HG02759 (cell line): ENCODE data around the gene CACNB4.
A peak's percentile ranks its signal among the peaks of the same experiment; 100 is the strongest.
"Not testable (repeated sequence)": the region's sequence is repeated elsewhere in the genome, so short reads cannot be mapped to it uniquely, and the experiment has no call there.

Experiments
- ATAC-seq: cut with Tn5 transposase; IDR thresholded peaks from one replicate; pipeline ENCODE4 v1.9.1; 2021; ENCODE audit warnings: mild to moderate bottlenecking, moderate library complexity; ENCODE audit not compliant: unreplicated experiment

The CACNB4 gene

DNA sequence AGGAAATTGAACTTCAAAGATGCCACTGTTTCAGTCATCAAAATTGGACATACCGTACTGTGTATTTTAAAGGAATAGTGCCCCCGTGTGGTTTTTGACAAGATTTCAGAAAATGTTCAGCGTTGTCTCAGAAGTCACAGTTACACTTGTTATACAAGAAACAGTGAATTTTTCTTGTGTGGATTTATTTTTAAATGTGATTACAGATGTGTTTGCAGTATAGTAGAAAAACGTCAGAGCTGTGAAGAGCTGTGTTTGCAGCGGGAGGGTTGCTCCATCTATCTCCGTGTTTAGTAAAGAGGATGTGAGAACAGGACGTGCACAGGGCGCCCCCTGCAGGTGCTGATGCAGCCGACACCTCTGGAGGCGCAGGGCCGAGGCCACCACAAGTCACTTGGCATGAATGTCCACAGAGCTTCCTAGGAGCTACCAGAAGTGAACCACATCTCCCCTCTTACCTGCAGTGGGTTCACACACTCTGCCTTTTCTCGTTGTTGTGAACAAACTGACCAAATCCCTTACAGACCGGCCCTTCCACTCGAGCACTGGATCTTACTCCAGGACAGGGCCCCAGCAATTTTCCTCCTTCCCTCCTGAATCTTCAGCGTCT, 73.1 kb downstream of the CACNB4 start:
- peak; percentile 89 for ATAC-seq

DNA sequence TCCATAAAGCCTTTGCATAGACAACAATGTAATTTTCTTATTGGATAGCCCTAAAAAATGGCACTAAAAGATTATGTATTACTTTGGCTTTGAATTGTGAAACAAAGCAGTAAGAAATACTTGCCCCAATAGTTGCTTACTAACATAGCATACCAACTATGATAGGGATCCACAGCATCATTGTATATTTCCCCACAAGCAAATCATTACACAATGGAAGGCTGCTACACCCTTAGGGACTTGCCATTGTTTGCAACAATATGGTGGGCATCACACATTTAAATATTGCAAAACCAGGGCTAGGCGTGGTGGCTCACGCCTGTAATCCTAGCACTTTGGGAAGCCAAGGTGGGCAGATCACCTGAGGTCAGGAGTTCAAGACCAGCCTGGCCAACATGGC, 74.4 kb downstream of the CACNB4 start:
- no peak for ATAC-seq

DNA sequence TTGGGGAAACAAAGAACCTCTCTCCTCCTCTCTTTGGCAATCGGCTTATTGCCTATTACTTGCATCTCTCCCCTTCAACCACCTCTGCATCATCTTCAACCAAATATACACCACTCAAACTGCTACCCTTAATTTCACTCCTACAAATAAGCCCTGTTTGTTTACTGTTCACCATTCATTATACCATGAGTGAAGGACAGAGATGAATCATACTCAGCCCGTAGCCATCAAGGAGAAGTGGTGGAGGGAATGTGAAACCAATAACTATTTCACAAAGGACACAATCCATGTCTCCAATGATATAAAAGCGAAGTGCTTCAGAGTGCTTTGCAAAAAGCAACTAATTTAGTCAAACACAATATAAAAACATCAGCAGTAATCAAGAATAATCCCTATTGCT, 76.8 kb downstream of the CACNB4 start:
- no peak for ATAC-seq

DNA sequence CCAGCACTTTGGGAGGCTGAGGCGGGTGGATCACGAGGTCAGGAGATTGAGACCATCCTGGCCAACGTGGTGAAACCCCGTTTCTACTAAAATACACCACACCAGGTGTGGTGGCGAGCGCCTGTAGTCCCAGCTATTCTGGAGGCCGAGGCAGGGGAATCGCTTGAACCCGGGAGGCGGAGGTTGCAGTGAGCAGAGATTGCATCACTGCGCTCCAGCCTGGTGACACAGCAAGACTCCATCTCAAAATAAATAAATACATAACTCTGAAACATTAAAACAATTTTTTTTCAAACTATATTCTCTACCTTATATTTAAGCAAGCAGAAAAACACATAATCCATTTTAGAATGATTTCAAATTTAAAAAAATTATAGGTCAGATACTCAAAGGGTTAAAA, 77.8 kb downstream of the CACNB4 start:
- ATAC-seq, result not testable (repeated sequence)

DNA sequence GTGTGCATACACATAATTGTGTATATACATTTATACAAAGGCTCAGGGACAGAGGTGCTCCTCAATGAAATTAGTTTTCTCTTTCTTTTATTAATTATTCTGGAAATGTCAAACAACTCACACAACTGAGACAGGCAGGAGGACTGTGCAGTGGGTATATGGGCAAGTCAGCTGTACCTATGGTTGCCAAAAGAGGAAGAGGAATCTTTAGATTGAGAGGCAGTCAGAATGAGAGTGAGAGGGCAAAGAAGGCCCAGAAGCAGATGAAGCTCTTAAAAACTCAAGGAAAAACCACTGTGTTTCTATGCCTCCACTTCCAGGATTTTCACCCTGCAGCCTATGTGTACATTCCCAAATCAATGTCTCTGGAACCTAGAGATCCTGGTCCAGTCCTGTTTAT, 79.1 kb downstream of the CACNB4 start:
- ATAC-seq, result peak; percentile 75

DNA sequence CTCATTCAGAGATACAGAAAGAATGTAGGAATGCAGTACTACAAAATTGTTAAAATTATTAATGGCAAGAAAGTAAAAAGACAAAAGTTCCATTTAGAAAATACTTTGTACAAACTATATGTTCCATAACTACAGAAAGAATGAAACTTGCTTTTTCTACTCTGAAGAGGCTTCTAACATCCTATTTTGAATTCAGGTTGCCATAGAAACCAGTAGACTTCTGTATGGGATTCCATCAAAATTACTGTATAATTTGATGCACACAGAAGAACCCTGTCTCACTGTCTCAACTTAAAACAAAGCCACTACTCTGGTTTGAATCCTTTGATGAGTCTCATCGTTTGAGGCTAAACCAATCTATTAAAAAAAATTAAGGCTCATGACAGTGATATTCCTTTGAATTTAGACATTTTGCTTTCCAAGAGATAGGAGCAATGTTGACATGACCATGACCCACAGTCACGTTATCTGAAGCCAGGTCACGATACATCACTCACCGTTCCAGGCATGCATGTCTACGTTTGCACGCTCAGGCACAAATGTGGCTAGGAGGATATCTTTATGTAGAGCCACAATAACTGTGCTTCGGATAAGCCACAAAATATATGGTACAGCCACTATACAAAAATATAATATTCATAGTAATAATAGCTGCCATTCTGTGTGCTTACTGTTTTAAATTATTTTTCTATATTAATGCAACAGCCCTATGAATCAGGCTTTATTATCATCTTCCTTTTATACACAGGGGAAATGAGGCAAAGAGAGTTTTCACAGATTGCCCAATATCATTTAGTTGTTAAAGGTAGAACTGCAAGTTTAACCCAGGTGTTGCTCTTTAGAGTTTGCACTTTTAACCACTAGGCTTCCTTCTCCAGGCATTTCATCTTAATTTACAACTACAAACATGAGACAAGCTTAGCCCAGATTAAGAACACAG, 82.4 kb downstream of the CACNB4 start:
- ATAC-seq, result no peak

DNA sequence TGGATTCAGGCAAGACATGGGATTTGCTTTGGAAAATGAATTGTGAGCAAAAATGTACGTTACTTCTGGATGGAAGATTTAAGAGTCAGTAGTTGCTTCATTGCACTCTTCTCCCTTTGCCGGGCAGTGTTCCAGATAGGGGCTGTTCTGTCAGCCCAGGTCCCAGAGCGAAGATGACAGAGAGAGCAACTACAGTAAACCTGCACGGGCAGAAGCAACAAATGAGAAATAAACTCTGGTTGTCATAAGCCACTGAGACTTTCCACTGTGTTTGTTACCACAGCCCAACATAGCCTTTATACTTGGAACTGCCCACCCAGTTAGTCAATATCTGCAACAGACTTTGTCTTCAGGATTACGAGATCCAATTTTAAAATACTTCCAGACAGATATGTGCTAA, 83.3 kb downstream of the CACNB4 start:
- no peak for ATAC-seq

DNA sequence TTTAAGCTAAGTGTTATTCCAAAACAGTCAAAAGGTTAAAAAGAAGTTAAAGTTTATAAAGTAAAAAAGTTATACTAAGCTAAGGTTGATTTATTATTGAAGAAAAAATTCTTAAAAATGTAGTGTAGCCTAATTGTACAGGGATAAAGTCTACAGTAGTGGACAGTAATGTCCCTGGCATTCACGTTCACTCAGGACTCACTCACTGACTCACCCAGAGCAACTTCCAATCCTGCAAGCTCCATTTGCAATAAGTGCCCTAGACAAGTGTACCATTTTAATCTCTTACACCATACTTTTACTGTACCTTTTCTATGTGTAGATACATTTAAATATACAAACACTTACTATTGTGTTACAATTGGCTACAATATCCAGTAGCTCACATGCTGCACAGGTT, 86.1 kb downstream of the CACNB4 start:
- no peak for ATAC-seq

DNA sequence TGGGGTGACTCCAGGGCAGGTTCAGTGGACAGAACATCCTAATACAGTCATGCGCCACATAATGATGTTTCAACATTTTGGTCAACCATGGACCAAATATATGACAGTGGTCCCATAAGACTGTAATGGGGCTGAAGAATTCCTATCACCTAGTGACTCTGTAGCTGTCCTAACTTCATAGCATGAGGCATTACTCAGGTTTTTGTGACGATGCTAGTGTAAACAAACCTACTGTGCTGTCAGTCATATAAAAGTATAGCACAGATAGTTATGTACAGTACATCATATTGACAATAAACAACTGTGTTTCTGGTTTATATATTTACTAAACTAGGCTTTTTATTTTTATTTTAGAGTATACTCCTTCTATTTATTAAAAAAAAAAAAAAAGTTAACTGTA, 87.1 kb downstream of the CACNB4 start:
- ATAC-seq, result no peak

DNA sequence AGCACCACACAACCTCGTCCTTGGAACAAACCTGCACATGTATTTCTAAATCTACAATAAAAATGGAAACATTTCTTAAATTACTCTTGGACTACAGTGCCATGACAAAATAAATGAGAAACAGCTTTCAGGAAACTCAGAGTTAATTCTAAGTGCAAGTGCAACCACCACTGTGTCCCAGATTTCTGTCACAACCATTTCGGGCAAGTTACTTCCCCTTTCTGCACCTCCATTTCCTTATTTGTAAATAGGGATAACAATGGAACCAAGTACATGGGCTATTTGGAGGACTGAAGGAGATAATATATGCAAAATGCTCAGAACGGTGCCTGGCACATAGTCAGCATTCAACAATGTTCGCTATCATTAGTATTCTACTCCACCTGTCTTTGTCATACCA, 93.2 kb downstream of the CACNB4 start:
- no peak for ATAC-seq

DNA sequence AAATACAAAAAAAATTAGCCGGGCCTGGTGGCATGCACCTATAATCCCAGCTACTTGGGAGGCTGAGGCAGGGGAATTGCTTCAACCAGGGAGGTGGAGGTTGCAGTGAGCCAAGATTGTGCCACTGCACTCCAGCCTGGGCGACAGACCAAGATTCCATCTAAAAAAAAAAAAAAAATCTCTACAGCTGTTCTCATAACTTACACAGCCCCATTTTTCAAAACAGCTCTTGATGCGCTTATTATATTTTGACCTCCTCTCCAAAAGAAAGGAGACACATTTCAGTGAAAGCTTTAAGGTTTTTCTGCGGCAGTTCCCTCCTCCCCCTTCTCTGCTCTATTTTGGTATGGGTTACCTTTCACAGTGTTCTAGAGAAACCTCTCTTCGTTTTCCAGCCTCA, 95.6 kb downstream of the CACNB4 start:
- not testable (repeated sequence) for ATAC-seq

DNA sequence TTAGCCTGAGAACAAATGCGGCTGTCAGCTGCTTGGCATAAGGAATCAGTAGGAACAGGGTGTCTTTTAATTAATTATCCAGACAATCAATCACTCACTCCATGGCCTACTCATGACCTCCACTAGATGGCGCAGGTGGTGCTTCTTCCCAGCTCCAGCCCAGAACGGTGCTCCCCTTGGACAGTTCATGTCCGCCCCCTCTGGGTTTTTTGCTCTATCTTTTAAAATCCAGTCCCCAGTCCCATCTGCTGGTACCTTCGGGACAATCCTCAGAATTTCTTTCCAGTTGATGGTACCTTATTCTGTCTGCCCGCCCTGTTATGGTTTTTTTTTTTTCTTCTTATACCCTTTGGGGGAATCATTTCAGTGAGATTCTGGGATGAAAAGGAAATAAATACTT, 99.8 kb downstream of the CACNB4 start:
- peak; percentile 82 for ATAC-seq

DNA sequence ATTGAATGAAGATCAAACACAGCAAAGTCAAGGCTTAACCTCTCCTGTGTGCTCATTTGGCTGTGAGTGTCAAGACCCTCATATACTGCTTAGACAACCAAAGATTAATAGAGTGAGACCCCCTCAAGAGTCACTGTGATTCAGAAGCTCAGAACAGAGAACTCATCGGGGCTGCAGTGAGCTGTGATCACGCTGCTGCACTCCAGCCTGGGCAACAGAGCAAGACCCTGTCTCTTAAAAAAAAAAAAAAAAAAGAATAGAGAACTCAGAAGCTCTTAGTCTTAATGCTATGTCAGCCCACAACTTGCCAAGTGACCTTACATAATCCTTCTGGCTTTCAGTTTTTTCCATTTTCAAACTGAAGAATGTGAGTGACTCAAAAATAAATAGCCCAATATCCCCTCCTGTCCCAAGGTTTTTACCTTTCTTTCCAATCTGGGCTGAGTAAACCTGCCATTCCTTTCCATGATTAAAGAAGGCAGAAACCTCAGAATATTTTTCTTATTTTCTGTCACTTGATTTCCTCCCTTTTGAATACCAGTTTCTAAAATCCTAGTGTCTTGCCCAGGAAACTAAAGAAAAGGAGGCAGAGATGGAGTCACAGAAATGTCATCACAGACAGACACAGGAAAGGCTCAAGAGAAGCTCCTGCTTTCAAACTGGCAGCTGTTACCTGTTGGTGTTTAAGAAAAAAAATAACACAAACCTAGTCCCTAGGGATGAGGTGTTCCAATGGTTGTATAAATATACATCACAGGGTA, 102.4 kb downstream of the CACNB4 start:
- no peak for ATAC-seq

DNA sequence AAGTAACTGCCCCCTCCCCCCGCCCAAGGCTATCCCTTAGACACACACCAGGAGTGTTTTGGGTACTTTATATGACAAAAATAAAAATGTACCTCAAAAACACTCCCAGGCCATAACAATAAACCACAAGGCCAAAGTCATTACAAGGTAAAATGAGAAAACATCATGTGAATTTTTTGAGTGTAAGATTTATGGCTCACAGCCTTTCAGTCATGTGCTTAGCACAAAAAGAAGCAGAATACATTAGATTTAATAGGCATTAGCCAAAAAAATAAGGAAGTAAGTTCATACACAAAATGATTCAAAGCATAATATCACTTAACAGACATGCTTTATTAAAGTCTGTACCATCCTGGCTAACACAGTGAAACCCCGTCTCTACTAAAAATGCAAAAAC, 103.7 kb downstream of the CACNB4 start:
- no peak for ATAC-seq

DNA sequence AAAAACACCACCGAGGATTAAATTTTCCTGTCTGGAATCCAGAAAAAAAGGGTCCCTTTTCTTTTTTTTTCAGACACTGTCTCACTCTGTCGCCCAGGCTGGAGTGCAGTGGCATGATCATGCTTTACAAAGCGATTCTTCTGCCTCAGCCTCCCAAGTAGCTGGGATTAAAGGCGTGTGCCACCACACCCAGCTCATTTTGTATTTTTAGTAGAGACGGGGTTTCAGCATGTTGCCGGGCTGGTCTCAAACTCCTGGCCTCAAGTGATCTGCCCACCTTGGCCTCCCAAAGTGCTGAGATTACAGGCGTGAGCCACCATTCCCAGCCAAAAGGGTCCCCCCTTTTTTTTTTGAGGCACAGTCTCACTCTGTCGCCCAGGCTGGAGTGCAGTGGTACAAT, 104.7 kb downstream of the CACNB4 start:
- not testable (repeated sequence) for ATAC-seq

DNA sequence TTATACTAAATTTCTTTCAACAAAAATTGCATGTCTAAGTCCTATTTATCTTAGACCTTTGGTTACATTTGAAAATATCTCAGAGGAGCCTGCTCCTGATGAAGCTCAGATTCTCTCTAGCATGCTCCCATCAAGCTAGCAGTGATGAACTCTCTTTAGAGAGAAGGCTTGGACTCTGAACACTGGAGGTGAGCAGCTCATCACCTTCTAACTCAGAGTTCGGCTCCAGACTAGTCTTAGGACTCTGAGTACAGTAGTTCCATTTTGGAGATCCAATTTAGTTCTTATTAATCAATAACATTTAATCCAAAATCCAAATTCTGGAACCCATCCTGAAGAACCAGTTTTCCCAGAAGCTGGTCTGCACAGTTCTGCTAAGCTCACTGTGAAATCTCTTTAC, 107.8 kb downstream of the CACNB4 start:
- no peak for ATAC-seq

DNA sequence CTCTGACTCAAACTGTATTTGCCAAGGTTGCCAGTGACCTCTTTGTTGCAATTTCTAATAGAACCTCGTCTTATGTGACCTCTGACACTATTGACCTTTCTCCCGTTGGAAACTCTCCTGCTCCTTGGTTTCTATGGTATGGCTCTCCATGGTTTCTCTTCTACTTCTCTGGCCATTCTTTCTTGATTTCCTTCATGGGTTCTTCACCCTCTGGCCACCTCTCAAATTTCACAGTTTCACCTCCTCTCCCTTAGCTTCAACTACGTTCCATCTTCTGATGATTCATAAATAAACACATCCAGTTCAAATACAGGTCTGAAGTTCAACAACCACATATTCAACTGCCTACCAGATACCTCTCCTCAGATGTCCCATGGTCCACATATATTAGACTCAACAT, 109.5 kb downstream of the CACNB4 start:
- ATAC-seq, result no peak

DNA sequence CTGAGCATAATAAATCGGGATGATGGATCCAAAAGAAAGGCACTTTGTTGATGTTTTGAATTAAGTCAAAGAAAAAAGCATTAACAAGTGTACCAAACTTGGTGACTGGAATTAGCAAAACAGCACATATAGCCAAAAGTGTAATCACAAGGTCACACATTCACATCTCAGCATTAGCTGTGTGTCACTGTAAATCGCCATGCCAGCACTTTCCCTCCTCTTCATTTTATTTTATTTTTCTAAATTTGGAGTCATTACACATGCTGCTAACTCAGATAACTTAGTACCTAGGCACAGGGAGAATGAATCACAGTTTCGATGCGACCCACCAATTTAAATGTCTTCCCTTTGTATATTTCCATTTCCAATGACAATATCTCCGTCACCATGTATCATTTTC, 111.4 kb downstream of the CACNB4 start:
- no peak for ATAC-seq

DNA sequence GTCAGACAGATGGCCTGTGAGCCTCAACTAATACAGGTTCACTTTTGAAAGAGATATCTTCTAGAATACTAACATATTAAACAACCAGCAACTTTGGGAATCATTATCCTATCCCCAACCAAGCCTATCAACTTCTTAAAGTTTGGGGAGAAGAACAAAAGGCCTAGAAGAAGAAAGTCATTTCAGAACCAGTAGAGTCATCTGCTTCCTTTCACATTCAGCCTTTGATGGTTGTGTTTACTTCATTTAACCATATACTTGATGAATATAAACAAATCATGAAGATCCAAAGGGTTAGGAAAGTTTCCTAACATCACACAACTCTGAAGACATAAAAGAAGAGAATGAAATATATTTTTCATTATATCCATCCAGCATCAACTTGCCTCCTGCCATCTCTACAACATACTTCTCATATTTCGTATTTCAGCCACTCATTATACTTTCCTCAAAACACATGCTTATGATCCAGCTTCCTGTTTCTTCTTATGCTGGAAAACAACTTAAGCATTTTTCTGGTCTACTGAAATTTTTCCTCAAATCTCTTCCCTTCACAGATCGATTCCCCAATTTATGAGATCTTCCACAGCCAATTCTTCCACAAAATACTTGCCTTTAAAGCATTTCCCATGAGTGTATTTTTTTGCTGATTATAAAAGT, 114.3 kb downstream of the CACNB4 start:
- ATAC-seq, result no peak

DNA sequence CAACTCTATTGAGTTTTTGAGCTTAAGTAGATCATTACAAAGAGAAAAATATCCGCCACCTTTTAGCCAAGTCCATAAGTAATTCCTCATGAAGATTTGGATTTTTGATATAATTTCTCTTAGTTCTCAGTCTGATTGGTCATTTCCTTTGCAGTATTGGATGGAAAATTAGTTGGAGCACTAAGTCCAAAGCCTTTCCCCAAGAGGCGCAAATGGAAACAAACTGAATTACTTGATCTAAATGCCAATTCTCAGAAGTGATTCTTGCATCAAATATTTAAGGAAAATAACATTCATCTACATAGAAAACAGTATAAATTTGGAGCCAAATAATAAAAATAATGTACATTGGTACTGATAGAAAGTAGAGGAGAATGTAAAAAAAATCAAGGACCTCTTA, 115.6 kb downstream of the CACNB4 start:
- no peak for ATAC-seq

DNA sequence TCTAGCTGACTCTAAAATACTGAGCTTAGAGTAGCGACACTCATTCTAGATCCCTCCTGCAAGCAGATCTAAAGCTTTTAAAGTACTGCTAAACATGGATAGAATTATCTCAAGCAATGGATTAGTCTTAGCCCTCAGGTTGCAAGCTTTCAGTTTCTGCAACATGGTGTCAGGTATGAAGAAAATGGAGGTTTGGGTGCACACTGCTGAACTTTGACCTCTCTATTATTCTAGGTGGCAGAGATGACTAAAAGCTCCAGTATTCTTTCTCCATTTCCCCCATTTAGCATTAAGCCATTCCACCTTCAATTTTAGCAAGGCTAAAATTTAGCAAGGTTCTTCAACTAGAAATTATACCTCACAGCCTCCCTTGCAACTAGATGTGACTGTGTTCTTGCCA, 117.0 kb downstream of the CACNB4 start:
- ATAC-seq, result no peak
